Prostate gland (tissue), 2 donors: ENCODE measurements around the gene TXLNA. TPM values are rescaled to one million over a fixed set of nuclear protein-coding genes. Genes with fewer than 3 reads are reported as not detected.

Source experiments
- DNase-seq: peaks from one replicate; pipeline ENCODE4 v3.0.0-alpha.2; 2019; ENCODE audit warnings: low spot score
- H3K27ac ChIP-seq, 2 donors: fragments of 200-600 bp; sonication (generic); 2 replicates each; pipeline ENCODE4 v1.5.1; 2017 to 2019
- H3K27me3 ChIP-seq: fragments of 200-600 bp; sonication (generic); replicated peaks from 2 replicates; pipeline ENCODE4 v1.5.1; 2019; ENCODE audit not compliant: insufficient read depth
- H3K36me3 ChIP-seq, 2 donors: fragments of 200-600 bp; sonication (generic); 1 replicate in 1 of 2; 2 replicates in 1 of 2; pipeline versions ENCODE4 v1.5.1 to v1.8.1; 2017 to 2019
- H3K4me1 ChIP-seq: fragments of 200-600 bp; sonication (generic); replicated peaks from 2 replicates; pipeline ENCODE4 v1.5.1; 2019
- H3K4me3 ChIP-seq, 2 donors: fragments of 200-600 bp; sonication (generic); 2 replicates each; pipeline ENCODE4 v1.5.1; 2017 to 2019
- H3K9me3 ChIP-seq: fragments of 200-600 bp; sonication (generic); 2 replicates; pipeline ENCODE4 v1.5.1; 2017
- POLR2A ChIP-seq: fragments of 450-650 bp; IDR thresholded peaks from one replicate; pipeline ENCODE4 v1.6.1; 2016; ENCODE audit warnings: antibody characterized with exemption, mild to moderate bottlenecking
- POLR2AphosphoS5 ChIP-seq: sonication (generic); formaldehyde crosslinking; IDR thresholded peaks from one replicate; pipeline ENCODE4 v1.6.1; 2017; ENCODE audit warnings: antibody characterized with exemption
- WGBS: methylation state at CpG from one replicate; pipeline ENCODE4 v1.1.5; 2018; 5-methylcytosine and 5-hydroxymethylcytosine counted together
- intact Hi-C: fragments of 100-400 bp; cut with DNase I; formaldehyde crosslinking; loops from one replicate; pipeline ENCODE4 v1.14.2; 2022
- total RNA-seq, 2 donors: library from RNA; depleted of rRNA; stranded (reverse); fragments of >200 nt; gene quantifications; one replicate each; pipeline ENCODE4 v1.1.0, GENCODE V29; 2016
- TF ChIP-seq, protein P1 (sequence below), 4 experiments: fragments of 200-600 bp in 2 of 4; fragments of 450-650 bp in 2 of 4; sonication (generic) in 2 of 4; IDR thresholded peaks; 1 replicate in 3 of 4; 2 replicates in 1 of 4; pipeline ENCODE4 v1.5.1; 2016 to 2019; ENCODE audit warnings: antibody characterized with exemption in 4 of 4, mild to moderate bottlenecking in 2 of 4, moderate library complexity in 2 of 4

TXLNA gene
- total RNA-seq, 2 donors from 2014 or later: 49.6 to 70.8 TPM

DNA sequence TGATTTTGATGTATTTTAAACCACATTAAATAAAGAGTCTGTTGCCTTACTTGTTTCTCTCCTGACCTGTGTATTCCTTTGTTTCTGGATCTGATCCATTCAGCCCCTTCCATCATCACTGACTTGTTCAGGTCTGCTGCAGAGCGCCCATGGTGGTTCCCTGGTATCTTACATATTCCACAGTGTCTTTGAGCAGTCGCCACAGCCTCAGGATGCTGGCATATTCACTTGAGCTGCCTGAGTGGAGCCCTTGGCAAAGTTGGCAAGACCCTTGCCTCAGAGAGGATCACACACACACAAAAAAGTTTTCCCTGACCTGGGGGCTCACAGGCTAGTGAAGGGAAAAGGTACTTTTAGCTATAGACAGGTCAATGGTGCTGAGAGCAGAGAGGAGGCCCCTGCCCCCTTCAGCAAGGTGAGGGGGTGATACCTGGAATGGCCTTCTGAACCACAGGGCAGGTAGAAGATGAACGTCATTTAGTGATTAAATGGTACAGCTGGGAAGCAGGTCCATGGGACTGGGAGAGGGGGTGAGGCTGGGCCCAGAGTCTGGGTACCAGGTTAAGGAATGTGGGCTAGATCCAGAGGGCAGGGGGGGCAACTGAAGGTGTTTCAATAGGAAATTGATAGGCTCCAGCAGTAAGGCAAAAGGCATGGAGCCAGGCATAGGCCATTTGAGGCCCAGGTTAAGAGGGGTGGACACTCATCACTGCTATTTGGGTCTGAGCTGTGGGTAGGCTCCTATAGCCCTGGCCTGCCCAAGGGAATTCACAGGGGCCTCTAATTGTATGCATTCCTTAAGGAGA lies 19.0 kb downstream of the TXLNA start:
- H3K36me3 ChIP-seq: peaks cover 15 to 19% of the 10 kb centered on the region in 2 donors

DNA sequence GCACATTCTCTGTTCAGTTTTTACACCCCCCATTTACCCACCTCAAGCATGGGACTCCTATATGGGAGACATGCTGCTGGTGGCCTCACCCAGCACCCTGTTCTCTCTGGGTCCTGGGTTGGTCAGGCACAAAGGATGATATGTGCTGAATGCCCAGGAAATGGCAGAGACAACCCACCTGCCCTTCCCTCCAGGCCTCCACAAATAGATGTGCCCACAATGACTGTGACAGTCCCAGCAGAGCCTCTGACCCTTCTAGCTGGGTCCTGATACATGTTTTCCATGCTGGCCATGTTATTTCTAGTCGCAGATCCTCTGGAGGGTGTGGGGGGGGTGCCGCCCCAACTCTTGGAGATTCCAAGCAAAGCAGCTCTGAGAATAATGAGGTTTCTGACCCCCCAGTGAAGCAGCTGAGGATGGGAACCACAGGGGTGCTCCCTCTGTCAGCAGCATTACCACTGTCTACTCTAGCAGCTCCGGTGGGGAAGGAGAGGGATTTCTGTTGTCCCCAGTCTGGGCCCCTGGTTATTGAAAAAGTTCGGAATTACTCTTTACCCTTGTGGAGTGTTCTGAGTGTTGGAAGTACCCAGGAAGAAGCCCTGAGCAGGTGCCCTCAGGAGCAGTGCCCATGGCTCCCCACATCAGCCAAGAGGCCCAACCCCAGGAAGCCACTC lies 19.7 kb downstream of the TXLNA start:
- DNase-seq: no peak
- peak overlapping the region; percentile 75 for H3K27ac ChIP-seq
- no peak overlapping the region for H3K4me3 ChIP-seq
- no peaks in the 10 kb centered on the region for H3K27me3 ChIP-seq
- peaks cover 11 to 17% of the 10 kb centered on the region in 2 donors for H3K36me3 ChIP-seq
- WGBS: 50% methylated on average over 4 of the region's 4 CpGs
- intact Hi-C loops: no loop called here
- no peak for TF ChIP-seq POLR2AphosphoS5
- no peak for TF ChIP-seq POLR2A
- TF ChIP-seq, protein P1, sequence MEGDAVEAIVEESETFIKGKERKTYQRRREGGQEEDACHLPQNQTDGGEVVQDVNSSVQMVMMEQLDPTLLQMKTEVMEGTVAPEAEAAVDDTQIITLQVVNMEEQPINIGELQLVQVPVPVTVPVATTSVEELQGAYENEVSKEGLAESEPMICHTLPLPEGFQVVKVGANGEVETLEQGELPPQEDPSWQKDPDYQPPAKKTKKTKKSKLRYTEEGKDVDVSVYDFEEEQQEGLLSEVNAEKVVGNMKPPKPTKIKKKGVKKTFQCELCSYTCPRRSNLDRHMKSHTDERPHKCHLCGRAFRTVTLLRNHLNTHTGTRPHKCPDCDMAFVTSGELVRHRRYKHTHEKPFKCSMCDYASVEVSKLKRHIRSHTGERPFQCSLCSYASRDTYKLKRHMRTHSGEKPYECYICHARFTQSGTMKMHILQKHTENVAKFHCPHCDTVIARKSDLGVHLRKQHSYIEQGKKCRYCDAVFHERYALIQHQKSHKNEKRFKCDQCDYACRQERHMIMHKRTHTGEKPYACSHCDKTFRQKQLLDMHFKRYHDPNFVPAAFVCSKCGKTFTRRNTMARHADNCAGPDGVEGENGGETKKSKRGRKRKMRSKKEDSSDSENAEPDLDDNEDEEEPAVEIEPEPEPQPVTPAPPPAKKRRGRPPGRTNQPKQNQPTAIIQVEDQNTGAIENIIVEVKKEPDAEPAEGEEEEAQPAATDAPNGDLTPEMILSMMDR (IDR thresholded peaks at IDR 0.05): no peak
- no peaks in the 10 kb centered on the region for H3K9me3 ChIP-seq
- peaks cover 4% of the 10 kb centered on the region for H3K4me1 ChIP-seq

More for the DNA sequence above, 19.0 kb downstream of the TXLNA start:
- DNase-seq: no peak
- WGBS: 81% methylated on average over 3 of the region's 3 CpGs
- Histone ChIP-seq H3K4me1 (peaks cover 4% of the 10 kb centered on the region), H3K4me3 (no peak overlapping the region), H3K27me3 (no peaks in the 10 kb centered on the region), H3K9me3 (no peaks in the 10 kb centered on the region), H3K27ac (no peak overlapping the region)
- intact Hi-C loops: no loop called here
- no peak for TF ChIP-seq POLR2A
- TF ChIP-seq, protein P1 (IDR thresholded peaks at IDR 0.05): no peak
- TF ChIP-seq POLR2AphosphoS5: no peak

DNA sequence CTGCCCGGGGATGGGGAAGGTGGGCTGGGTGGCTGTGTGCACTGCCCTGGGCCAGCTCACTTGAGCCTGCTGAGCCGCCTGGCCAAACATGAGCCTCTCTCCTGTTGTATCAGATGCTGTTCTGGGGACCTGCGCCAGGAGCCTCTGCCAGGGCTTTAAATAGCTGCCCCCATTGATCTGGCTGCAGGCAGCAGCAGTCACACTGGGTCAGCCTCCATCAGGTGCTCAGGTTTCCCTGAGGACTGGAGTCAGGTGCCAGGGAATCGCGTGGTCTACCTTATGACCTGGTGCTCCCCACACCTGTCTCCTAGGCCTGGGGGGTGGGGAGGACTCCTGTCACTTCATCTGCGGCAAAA lies 20.2 kb downstream of the TXLNA start:
- no peak for DNase-seq
- WGBS: 15% methylated on average over 6 of the region's 6 CpGs

DNA sequence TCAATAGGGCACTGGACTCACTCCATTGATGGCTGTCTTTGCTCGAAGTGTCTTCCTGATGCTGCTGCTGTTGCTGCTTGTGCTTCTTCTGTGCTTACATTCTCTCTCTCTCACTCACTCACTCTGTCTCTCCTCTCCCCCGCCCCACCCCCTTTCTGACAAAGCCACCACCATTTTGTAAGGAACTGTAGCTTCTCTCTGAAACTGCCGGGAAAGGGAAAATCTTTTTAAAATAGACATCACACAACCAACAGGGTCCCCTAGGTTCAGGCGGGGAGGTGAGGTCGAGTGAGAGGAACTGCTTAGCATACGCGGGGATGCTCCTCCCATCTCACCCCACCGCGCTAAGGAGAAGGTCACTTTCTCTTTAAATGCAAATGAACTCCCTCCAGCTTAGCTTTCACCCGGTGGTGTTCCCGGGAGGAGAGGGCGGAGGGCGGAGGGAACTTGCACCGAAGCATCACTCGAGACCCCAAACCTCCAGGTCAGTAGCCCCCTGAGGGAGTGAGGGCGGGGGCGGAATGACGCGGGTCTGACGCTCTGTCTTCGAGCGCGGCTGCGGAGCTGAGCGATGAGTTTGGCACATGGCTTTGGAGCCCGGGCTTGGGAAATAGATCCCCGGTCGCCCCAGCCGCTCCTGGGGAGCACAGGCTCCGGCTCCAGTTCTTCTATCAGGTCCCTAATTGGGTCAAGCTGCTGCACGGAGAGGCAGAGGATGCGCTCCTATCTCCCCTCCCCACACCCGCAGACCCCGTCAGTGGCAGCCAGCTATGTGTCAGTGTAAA lies 20.9 kb downstream of the TXLNA start, which contains the start of gene CCDC28B:
Gene CCDC28B, plus strand, starts transcription at position 370 of the 785 bp plus-strand sequence. CDS start 1,341 bp downstream, outside the sequence.
- Histone ChIP-seq H3K36me3 (peaks cover 1 to 6% of the 10 kb centered on the region in 2 donors), H3K27ac (peak within 1 kb of the TSS; percentile 75), H3K4me3 (peak within 1 kb of the TSS; percentile 52 to 53), H3K27me3 (no peaks in the 10 kb centered on the region), H3K4me1 (peaks cover 4% of the 10 kb centered on the region), H3K9me3 (no peaks in the 10 kb centered on the region)
- TF ChIP-seq, protein P1 (IDR thresholded peaks at IDR 0.05): no peak
- TF ChIP-seq POLR2A (no peak), POLR2AphosphoS5 (peak; percentile 46)
- WGBS: 1% methylated on average over 34 of the region's 34 CpGs
- intact Hi-C loops: no loop called here
- peak; percentile 33 for DNase-seq

More for the DNA sequence above, 20.2 kb downstream of the TXLNA start:
- H3K9me3 ChIP-seq: no peaks in the 10 kb centered on the region
- peak overlapping the region; percentile 75 for H3K27ac ChIP-seq
- no peak for TF ChIP-seq POLR2A
- TF ChIP-seq, protein P1 (IDR thresholded peaks at IDR 0.05): no peak
- no peak for TF ChIP-seq POLR2AphosphoS5
- H3K4me1 ChIP-seq: peaks cover 4% of the 10 kb centered on the region
- intact Hi-C loops: no loop called here
- H3K36me3 ChIP-seq: peaks cover 8 to 12% of the 10 kb centered on the region in 2 donors
- no peak overlapping the region for H3K4me3 ChIP-seq
- no peaks in the 10 kb centered on the region for H3K27me3 ChIP-seq
